Muscle of leg (tissue), 16 donors: ENCODE measurements around the gene CPN1. TPM values are rescaled to one million over a fixed set of nuclear protein-coding genes. Genes with fewer than 3 reads are reported as not detected.
"Not testable (repeated sequence)": the region's sequence is repeated elsewhere in the genome, so short reads cannot be mapped to it uniquely, and the experiment has no call there.

ENCODE experiments used
- DNase-seq: peaks from one replicate; pipeline ENCODE4 v3.0.0; 2013
- H3K27ac ChIP-seq: one replicate; pipeline ENCODE4 v1.5.1; 2013; ENCODE audit warnings: mild to moderate bottlenecking, low read length, control low read depth
- H3K27me3 ChIP-seq: one replicate; pipeline ENCODE4 v1.6.1; 2013; ENCODE audit warnings: low read length; ENCODE audit not compliant: control insufficient read depth, insufficient read depth
- H3K36me3 ChIP-seq: one replicate; pipeline ENCODE4 v1.6.1; 2013; ENCODE audit warnings: low read length; ENCODE audit not compliant: control insufficient read depth, insufficient read depth
- H3K4me1 ChIP-seq: one replicate; pipeline ENCODE4 v1.6.1; 2013; ENCODE audit warnings: low read length; ENCODE audit not compliant: control insufficient read depth, insufficient read depth
- H3K4me3 ChIP-seq: one replicate; pipeline ENCODE4 v1.5.1; 2013; ENCODE audit warnings: low read length, control low read depth
- H3K9me3 ChIP-seq: replicated peaks from 2 replicates; pipeline ENCODE4 v1.6.1; 2013; ENCODE audit warnings: low read depth, low read length; ENCODE audit not compliant: control insufficient read depth
- WGBS: methylation state at CpG from one replicate; pipeline ENCODE4 v1.1.5; 2013; ENCODE audit warnings: missing lambda C conversion rate; ENCODE audit not compliant: insufficient coverage; 5-methylcytosine and 5-hydroxymethylcytosine counted together
- long read RNA-seq, 11 donors: transcript quantifications; one replicate each; lab custom pipeline, GENCODE V29; 2026
- polyA plus RNA-seq, 8 donors: library from polyadenylated mRNA; unstranded; fragments of 120-200 nt; gene quantifications; one replicate each; pipeline versions ENCODE4 v1.2.1 to v1.2.3, GENCODE V29; 2013; ENCODE audit warnings: inconsistent platforms in 1 of 8, low replicate concordance in 1 of 8; ENCODE audit not compliant: insufficient read length in 8 of 8, insufficient read depth in 1 of 8
- total RNA-seq: library from RNA; stranded (reverse); fragments of 120-200 nt; gene quantifications from one replicate; pipeline ENCODE4 v1.2.4, GENCODE V29; 2013

CPN1 gene
- total RNA-seq = 0.09 TPM
- polyA plus RNA-seq = under 1 TPM in 3 of 8 donors, not detected in 5; 0.08 to 0.26 (median 0.20) TPM
- long read RNA-seq, donor 1 = 0 reads
- long read RNA-seq, donor 2 = 0 reads
- long read RNA-seq, donor 3 = 0 reads
- long read RNA-seq, donor 4 = 0 reads
- long read RNA-seq, donor 5 = 0 reads
- long read RNA-seq, donor 6 = 0 reads
- long read RNA-seq, donor 7, partial matches to known transcripts = 0 of 1 reads
- long read RNA-seq, donor 7, other reads (novel, unspliced or antisense) = 0 of 1 reads
- long read RNA-seq, donor 8 = 0 reads
- long read RNA-seq, donor 9 = 0 reads
- long read RNA-seq, donor 10 = 0 reads
- long read RNA-seq, donor 11 = 0 reads

DNA sequence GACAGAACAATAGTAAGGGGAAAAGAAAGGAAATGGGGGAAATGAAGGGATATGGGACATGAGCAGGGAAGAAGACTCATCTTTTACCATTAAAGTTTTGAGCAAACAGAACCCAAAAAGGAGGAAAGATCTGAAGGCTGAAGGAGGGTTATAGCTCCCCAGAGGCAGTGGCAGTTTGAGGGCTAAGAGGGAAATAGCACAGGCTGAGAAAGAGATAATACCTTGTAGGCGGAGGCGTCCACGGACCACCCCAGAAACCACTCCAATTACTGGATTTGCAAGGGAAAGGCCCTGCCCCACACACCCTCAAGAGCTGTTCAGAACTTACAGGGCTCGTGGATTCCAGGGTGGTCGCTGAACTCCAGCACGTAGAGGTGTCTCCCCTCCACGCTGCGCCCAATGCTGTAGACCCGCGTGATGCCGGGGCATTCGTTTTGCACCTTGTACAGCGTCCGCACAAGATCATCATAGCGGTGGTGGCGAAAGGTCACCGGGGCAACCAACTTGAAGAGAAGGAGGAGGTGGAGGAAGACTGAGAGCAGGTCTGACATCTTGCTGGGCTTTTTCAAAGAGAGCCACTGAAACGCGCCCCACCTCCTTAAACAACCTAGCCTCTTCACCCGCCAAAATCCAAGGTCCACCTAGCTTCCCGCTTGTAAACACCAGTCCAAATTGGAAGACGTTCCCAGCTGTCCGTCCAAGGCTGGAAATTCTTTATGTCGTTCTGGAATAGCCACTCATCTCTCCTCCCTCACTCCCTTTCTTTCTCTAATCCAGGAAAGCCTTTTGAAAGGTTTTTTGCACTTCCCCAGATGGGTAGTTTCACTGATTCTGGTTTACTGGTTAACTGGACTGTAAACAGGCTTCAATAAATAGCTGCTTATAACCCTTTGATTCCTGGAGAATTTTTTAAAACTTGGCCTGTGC lies at the start of gene CPN1:
CPN1 (minus strand) TSS at position 795 of the 927 bp plus-strand sequence; CDS start at position 551, 244 bp downstream.
- H3K4me1 ChIP-seq = no peaks in the 10 kb centered on the region
- 76% methylated on average over 21 of the region's 24 CpGs for WGBS
- no peaks in the 10 kb centered on the region for H3K36me3 ChIP-seq
- DNase-seq = peak; percentile 12
- H3K9me3 ChIP-seq = no peaks in the 10 kb centered on the region
- no peak within 1 kb of the TSS for H3K27ac ChIP-seq
- H3K4me3 ChIP-seq = no peak within 1 kb of the TSS
- H3K27me3 ChIP-seq = no peaks in the 10 kb centered on the region

GRCh38 chr10:100130831-100131230 lies 49.2 kb upstream of the CPN1 start:
- Histone ChIP-seq H3K9me3 (peaks cover 5% of the 10 kb centered on the region), H3K36me3 (no peaks in the 10 kb centered on the region), H3K4me1 (peaks cover 14% of the 10 kb centered on the region), H3K4me3 (no peak overlapping the region), H3K27me3 (no peaks in the 10 kb centered on the region), H3K27ac (peak overlapping the region; percentile 20)
- 20% methylated on average over 3 of the region's 7 CpGs for WGBS
- peak; percentile 82 for DNase-seq

- no peaks in the 10 kb centered on the region for H3K36me3 ChIP-seq
Measured at GRCh38 chr10:100129424-100129823, 47.8 kb upstream of the CPN1 start.

DNA sequence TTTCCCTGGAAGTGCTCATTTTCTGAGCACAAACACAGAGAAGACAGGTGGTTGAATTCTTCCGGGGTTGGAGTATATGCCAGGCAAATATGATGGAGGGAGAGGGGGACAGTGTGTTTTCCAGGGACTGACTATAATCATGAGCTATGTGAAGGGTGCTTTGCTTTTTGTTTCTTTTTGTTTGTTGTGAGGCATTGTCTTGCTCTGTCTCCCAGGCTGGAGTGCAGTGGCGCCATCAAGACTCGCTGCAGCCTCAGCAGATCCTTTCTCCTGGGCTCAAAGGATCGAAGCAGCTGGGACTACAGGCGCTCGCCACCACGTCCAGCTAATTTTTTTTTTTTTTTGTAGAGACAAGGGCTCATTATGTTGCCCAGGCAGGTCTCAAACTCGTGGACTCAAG lies 47.3 kb upstream of the CPN1 start:
- H3K36me3 ChIP-seq = no peaks in the 10 kb centered on the region
- no peak for DNase-seq
- peaks cover 14% of the 10 kb centered on the region for H3K4me1 ChIP-seq
- H3K27ac ChIP-seq = no peak overlapping the region
- WGBS = 69% methylated on average over 8 of the region's 8 CpGs
- H3K9me3 ChIP-seq = no peaks in the 10 kb centered on the region
- H3K27me3 ChIP-seq = no peaks in the 10 kb centered on the region
- no peak overlapping the region for H3K4me3 ChIP-seq

More at GRCh38 chr10:100129424-100129823, 47.8 kb upstream of the CPN1 start:
- Histone ChIP-seq H3K27me3 (no peaks in the 10 kb centered on the region), H3K9me3 (peaks cover under 1% of the 10 kb centered on the region), H3K4me3 (no peak overlapping the region), H3K27ac (no peak overlapping the region), H3K4me1 (peaks cover 14% of the 10 kb centered on the region)
- DNase-seq = no peak
- WGBS = 81% methylated on average over 3 of the region's 9 CpGs

DNA sequence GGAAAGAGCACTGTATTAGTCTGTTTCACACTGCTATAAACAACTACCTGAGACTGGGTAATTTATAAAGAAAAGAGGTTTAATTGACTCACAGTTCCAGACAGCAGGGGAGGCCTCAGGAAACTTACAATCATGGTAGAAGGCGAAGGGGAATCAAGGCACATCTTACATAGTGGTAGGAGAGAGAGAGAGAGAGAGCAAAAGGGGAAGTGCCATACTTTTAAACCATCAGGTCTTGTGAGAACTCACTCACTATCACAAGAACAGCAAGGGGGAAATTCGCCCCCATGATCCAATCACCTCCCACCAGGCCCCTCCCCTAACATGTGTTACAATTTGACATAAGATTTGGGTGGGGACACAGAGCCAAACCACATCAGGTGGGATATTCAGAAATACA lies 43.7 kb upstream of the CPN1 start:
- H3K36me3 ChIP-seq, H3K4me1 ChIP-seq, H3K4me3 ChIP-seq, H3K9me3 ChIP-seq, H3K27me3 ChIP-seq, DNase-seq, H3K27ac ChIP-seq: not testable (repeated sequence)
- no CpG with 5 or more reads among the region's 2 CpGs for WGBS

DNA sequence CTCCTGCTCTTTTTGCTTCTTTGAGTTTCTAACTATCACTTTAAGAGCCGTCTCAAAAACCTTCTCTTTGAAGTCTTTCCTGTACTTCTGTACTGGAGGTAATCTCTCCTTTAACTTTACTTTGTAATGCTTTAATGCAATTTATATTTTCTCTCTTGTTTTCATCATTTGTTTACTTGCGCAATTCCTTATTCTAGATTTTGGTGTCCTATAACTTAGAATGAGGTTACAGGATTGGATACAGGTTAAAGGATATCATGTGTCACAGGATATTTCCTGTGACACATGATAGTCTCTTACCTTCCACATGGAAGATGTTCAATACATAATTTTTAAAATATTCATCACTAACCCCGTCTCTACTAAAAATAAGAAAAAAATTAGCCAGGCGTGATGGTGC lies 42.4 kb upstream of the CPN1 start:
- Histone ChIP-seq H3K4me3 (no peak overlapping the region), H3K27me3 (no peaks in the 10 kb centered on the region), H3K27ac (no peak overlapping the region), H3K9me3 (no peaks in the 10 kb centered on the region), H3K4me1 (no peaks in the 10 kb centered on the region), H3K36me3 (no peaks in the 10 kb centered on the region)
- WGBS = no CpG with 5 or more reads among the region's 4 CpGs
- no peak for DNase-seq

GRCh38 chr10:100122780-100123179 lies 41.1 kb upstream of the CPN1 start:
- Histone ChIP-seq H3K4me3 (no peak overlapping the region), H3K36me3 (no peaks in the 10 kb centered on the region), H3K27me3 (no peaks in the 10 kb centered on the region), H3K4me1 (no peaks in the 10 kb centered on the region), H3K27ac (no peak overlapping the region), H3K9me3 (no peaks in the 10 kb centered on the region)
- no peak for DNase-seq

GRCh38 chr10:100120550-100120949 lies 38.9 kb upstream of the CPN1 start:
- no peak overlapping the region for H3K27ac ChIP-seq
- no peak overlapping the region for H3K4me3 ChIP-seq
- H3K27me3 ChIP-seq = peaks cover 4% of the 10 kb centered on the region
- H3K4me1 ChIP-seq = no peaks in the 10 kb centered on the region
- no peaks in the 10 kb centered on the region for H3K9me3 ChIP-seq
- WGBS = 67% methylated on average over 1 of the region's 2 CpGs
- H3K36me3 ChIP-seq = no peaks in the 10 kb centered on the region
- no peak for DNase-seq

GRCh38 chr10:100119726-100120125 lies 38.1 kb upstream of the CPN1 start:
- WGBS = no CpG with 5 or more reads among the region's 4 CpGs
- no peak for DNase-seq
- H3K4me3 ChIP-seq = no peak overlapping the region
- H3K27me3 ChIP-seq = peaks cover 5% of the 10 kb centered on the region
- H3K9me3 ChIP-seq = no peaks in the 10 kb centered on the region
- H3K27ac ChIP-seq = no peak overlapping the region
- no peaks in the 10 kb centered on the region for H3K36me3 ChIP-seq
- peaks cover 2% of the 10 kb centered on the region for H3K4me1 ChIP-seq
